Tibial nerve (tissue), 4 donors: Measurements from ENCODE around the gene VEGFA. TPM values are rescaled to one million over a fixed set of nuclear protein-coding genes. Genes with fewer than 3 reads are reported as not detected.

Experiments used
- DNase-seq, 2 donors: peaks; one replicate each; pipeline ENCODE4 v3.0.0-alpha.2; 2019; ENCODE audit warnings: low spot score in 2 of 2
- H3K27ac ChIP-seq, 4 donors: fragments of 200-600 bp; sonication (generic) in 3 of 4; one replicate each; pipeline ENCODE4 v1.5.1; 2017 to 2019; ENCODE audit warnings: mild to moderate bottlenecking in 1 of 4
- H3K27me3 ChIP-seq, 2 donors: fragments of 200-600 bp; sonication (generic) in 1 of 2; one replicate each; pipeline versions ENCODE4 v1.5.1 to v1.6.0; 2017 to 2019
- H3K36me3 ChIP-seq, 3 donors: fragments of 200-600 bp; sonication (generic); one replicate each; pipeline ENCODE4 v1.5.1; 2018 to 2019
- H3K4me1 ChIP-seq, 4 donors: fragments of 200-600 bp; sonication (generic) in 3 of 4; one replicate each; pipeline ENCODE4 v1.5.1; 2017 to 2019
- H3K4me3 ChIP-seq, 4 donors: fragments of 200-600 bp; sonication (generic) in 3 of 4; one replicate each; pipeline ENCODE4 v1.5.1; 2017 to 2019; ENCODE audit warnings: mild to moderate bottlenecking in 1 of 4, moderate library complexity in 1 of 4
- H3K9me3 ChIP-seq, 4 donors: fragments of 200-600 bp; sonication (generic) in 3 of 4; one replicate each; pipeline ENCODE4 v1.5.1; 2017 to 2019
- CTCF ChIP-seq, 5 experiments: fragments of 200-600 bp in 3 of 5; fragments of 450-650 bp in 2 of 5; sonication (generic) in 3 of 5; IDR thresholded peaks; one replicate each; pipeline ENCODE4 v1.5.1; 2016 to 2019; ENCODE audit warnings: antibody characterized with exemption in 5 of 5, mild to moderate bottlenecking in 3 of 5, moderate library complexity in 2 of 5
- EP300 ChIP-seq, 2 donors: sonication (generic); formaldehyde crosslinking; IDR thresholded peaks; one replicate each; pipeline ENCODE4 v1.6.1; 2017; ENCODE audit warnings: antibody characterized with exemption in 2 of 2, mild to moderate bottlenecking in 1 of 2
- POLR2A ChIP-seq, 2 donors: fragments of 450-650 bp; IDR thresholded peaks; one replicate each; pipeline ENCODE4 v1.6.1; 2017; ENCODE audit warnings: antibody characterized with exemption in 2 of 2, mild to moderate bottlenecking in 2 of 2, moderate library complexity in 2 of 2
- WGBS, 2 donors: methylation state at CpG; one replicate each; pipeline ENCODE4 v1.1.5; 2018; 5-methylcytosine and 5-hydroxymethylcytosine counted together
- total RNA-seq, 4 donors: library from RNA; depleted of rRNA; stranded (reverse); fragments of >200 nt; gene quantifications; one replicate each; pipeline ENCODE4 v1.1.0, GENCODE V29; 2016

The VEGFA gene
- total RNA-seq, 4 donors from 2014 or later: 175 to 220 (median 177) TPM

GRCh38 chr6:43819958-43820357, 49.9 kb downstream of the VEGFA start:
- TF ChIP-seq EP300 (IDR thresholded peaks at IDR 0.05) (no peak), CTCF (IDR thresholded peaks at IDR 0.05) (no peak), POLR2A (IDR thresholded peaks at IDR 0.05) (no peak)
- whole genome bisulfite sequencing, 2 donors: 63% methylated on average over 5 of the region's 5 CpGs
- Histone ChIP-seq H3K4me1 (no peaks in the 10 kb centered on the region), H3K4me3 (no peak overlapping the region), H3K36me3 (no peaks in the 10 kb centered on the region), H3K27me3 (no peaks in the 10 kb centered on the region), H3K27ac (no peak overlapping the region), H3K9me3 (no peaks in the 10 kb centered on the region)
- no peak for DNase-seq

GRCh38 chr6:43820486-43820885, 50.5 kb downstream of the VEGFA start:
- TF ChIP-seq POLR2A (IDR thresholded peaks at IDR 0.05) (no peak), EP300 (IDR thresholded peaks at IDR 0.05) (no peak), CTCF (IDR thresholded peaks at IDR 0.05) (no peak)
- Histone ChIP-seq H3K9me3 (no peaks in the 10 kb centered on the region), H3K27me3 (no peaks in the 10 kb centered on the region), H3K36me3 (no peaks in the 10 kb centered on the region), H3K4me1 (no peaks in the 10 kb centered on the region), H3K27ac (no peak overlapping the region), H3K4me3 (no peak overlapping the region)
- WGBS, 2 donors: 90 to 91% methylated on average over 6 of the region's 6 CpGs
- DNase-seq: no peak

DNA sequence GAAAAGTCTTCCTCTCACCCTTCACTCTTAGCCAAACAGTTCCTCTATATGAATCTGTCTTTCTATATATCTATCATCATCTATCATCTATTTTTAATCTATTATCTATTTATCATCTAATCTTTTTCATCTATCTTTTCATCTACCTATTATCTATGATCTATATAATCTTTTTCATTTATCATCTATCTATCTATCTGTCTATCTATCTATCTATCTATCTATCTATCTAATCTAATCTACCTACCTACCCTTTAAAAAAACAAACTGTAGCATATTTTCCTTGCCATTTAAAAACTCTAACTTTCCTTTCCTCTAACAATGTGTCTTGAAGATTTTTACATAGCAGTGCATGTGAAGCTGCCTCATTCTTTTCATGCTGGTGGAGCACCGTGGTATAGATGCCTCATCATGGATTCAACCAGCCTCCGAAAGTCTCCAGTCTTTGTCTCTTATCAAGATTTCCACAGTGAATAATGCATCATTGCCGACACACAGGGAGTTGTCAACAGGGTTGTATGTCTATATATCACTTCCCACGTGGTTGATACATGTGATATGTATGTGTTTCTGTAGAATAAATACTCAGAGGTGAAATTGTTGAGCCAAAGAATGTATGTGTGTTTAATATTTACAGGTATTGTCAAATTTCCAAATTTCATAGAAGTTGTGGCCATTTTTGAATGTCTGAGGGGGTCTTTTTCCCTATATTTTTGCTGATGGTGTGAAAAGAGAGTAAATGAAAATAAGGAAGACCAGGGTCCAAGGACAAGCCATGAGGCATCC, 51.3 kb downstream of the VEGFA start:
- 70 to 81% methylated on average over 4 of the region's 4 CpGs for WGBS, 2 donors
- Histone ChIP-seq H3K27ac (no peak overlapping the region), H3K27me3 (no peaks in the 10 kb centered on the region), H3K4me3 (no peak overlapping the region), H3K9me3 (no peaks in the 10 kb centered on the region), H3K36me3 (no peaks in the 10 kb centered on the region), H3K4me1 (no peaks in the 10 kb centered on the region)
- no peak for DNase-seq
- no peak for TF ChIP-seq EP300 (IDR thresholded peaks at IDR 0.05)
- TF ChIP-seq POLR2A (IDR thresholded peaks at IDR 0.05): no peak
- TF ChIP-seq CTCF (IDR thresholded peaks at IDR 0.05): no peak

GRCh38 chr6:43823390-43823789, 53.4 kb downstream of the VEGFA start:
- no peak for TF ChIP-seq CTCF (IDR thresholded peaks at IDR 0.05)
- TF ChIP-seq EP300 (IDR thresholded peaks at IDR 0.05): no peak
- no peak for TF ChIP-seq POLR2A (IDR thresholded peaks at IDR 0.05)
- no peak for DNase-seq
- Histone ChIP-seq H3K4me1 (no peaks in the 10 kb centered on the region), H3K9me3 (no peaks in the 10 kb centered on the region), H3K36me3 (no peaks in the 10 kb centered on the region), H3K4me3 (no peak overlapping the region), H3K27me3 (no peaks in the 10 kb centered on the region), H3K27ac (no peak overlapping the region)
- 82 to 86% methylated on average over 9 of the region's 9 CpGs for WGBS, 2 donors

- TF ChIP-seq POLR2A (IDR thresholded peaks at IDR 0.05) (no peak), CTCF (IDR thresholded peaks at IDR 0.05) (no peak), EP300 (IDR thresholded peaks at IDR 0.05) (no peak)
- no peak overlapping the region for H3K27ac ChIP-seq
- 57 to 65% methylated on average over 11 of the region's 11 CpGs for WGBS, 2 donors
- no peaks in the 10 kb centered on the region for H3K36me3 ChIP-seq
- H3K27me3 ChIP-seq: no peaks in the 10 kb centered on the region
- H3K4me3 ChIP-seq: no peak overlapping the region
- DNase-seq: no peak
- H3K9me3 ChIP-seq: no peaks in the 10 kb centered on the region
- H3K4me1 ChIP-seq: no peaks in the 10 kb centered on the region
Observed at GRCh38 chr6:43823879-43824702, 54.1 kb downstream of the VEGFA start.
